Measurements from ENCODE around the gene ZNF319.
"Not testable (repeated sequence)": the region's sequence is repeated elsewhere in the genome, so short reads cannot be mapped to it uniquely, and the experiment has no call there.

The ZNF319 gene

GRCh38 chr16:58020628-58021521, 20.4 kb upstream of the ZNF319 start:
- DNase-seq = peak; percentile 1

GRCh38 chr16:58019866-58020538, 19.5 kb upstream of the ZNF319 start:
- DNase-seq = no peak

DNA sequence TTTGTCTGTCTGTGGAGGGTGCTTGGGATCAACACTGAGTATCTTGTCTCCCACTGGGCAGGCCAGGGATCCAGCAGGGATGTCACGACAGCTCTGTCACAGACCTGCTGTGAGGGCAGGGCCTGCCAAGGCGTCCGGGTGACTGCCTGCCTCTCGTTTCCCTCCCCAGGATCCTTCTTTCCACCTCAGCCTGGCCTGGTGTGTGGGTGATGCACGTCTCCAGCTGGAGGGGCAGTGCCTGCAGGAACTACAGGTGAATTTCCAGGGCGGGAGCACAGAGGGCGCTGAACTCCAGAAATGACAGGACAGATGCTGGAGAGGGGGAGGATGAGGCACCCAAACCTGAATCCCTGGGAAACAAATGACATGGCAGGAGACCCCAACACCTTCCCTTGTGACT, 18.3 kb upstream of the ZNF319 start:
- DNase-seq = no peak

DNA sequence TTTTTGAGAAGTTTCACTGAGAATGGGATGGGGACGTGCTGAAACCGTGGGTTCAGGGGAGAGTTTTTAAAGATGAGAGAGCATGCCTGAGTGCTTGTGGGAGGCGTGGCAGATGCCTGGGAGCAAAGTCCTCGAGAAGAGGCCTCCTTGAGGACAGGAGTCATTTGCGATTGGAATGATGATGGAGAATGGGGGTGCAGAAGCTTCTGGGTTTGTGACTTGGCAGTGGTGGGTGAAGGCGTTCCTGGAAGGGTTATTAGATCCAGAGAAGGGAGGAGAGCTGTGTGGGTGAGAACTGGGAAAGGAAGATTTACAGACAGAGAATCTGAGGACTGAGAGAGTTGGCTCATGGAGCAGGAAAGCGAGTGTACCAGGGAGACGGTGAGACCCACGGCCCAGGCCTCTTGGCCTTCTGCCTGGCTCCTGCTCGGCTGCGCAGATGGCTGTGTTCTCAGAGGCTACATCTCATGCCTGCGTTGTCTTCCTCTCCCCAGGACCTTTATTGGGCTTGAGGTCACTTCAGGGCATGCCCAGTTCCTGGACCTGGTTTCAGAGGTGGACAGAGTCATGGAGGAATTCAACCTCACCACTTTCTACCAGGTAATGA, 16.5 kb upstream of the ZNF319 start:
- DNase-seq = no peak

GRCh38 chr16:58013201-58013956, 12.9 kb upstream of the ZNF319 start:
- DNase-seq = no peak

DNA sequence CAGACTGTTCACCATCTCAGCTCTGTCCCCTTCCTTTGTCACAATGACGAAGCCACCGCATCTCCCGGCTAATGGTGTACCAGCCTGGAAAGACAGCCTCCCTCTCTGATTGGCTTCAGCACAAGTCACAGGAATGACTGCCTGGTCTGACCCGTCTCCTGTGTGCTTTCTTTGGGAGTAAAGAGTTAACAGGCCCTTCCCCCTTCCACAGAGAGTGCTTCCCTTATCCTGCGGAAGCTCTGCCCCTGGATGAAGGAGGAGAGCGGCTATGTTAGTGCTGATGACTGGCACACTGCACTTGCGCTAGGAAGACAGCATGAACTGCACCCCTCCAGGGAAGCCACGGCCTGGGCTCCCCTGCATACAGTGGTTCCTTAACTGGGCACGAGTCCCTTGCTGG, 12.0 kb upstream of the ZNF319 start:
- DNase-seq = no peak

GRCh38 chr16:58011652-58012051, 11.2 kb upstream of the ZNF319 start:
- no peak for DNase-seq

DNA sequence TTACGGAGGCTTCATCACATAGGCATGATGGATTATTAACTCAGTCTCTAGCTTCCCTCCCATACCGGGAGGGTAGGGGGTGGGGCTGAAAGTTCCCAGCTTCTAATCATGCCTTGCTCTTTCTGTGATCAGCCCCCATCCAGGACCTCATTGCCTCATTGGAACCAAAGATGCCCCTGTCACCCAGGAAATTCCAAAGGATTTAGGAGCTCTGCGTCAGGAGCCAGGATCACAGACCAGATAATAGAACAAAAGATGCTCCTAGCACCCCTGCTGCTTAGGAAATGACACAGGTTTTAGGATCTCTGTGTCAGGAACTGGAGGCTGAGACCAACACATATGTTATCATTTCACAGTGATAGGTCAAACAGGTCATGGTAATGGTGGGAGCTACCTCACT, 10.4 kb upstream of the ZNF319 start:
- no peak for DNase-seq

- DNase-seq = no peak
Measured at GRCh38 chr16:58009856-58010416, 9.5 kb upstream of the ZNF319 start.

DNA sequence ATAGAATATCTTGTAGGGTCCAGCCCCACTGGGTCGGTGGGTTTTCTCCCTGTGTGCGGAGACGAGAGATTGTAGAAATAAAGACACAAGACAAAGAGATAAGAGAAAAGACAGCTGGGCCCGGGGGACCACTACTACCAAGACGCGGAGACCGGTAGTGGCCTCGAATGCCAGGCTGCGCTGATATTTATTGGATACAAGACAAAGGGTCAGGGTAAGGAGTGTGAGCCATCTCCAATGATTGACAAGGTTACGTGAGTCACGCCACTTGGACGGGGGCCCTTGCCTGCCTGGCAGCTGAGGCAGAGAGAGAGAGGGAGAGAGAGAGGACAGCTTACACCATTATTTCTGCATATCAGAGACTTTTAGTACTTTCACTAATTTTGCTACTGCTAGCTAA, 4.3 kb upstream of the ZNF319 start:
- DNase-seq = not testable (repeated sequence)

DNA sequence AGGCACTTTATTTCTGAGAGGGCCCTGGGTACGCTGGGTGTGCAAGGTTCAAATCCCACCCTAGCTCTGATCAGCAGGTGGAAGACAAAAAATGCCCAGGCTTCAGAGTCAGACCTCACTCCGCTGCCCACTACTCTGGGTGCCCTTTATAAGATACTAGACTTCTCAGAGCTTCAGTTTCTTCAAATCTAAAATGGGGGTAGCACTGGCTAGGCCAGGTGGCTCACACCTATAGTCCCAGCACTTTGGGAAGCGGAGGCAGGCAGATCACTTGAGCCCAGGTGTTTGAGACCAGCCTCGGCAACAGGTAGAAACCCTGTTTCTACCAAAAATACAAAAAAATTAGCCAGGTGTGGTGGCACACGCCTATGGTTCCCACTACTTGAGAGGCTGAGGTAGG, 2.5 kb upstream of the ZNF319 start:
- no peak for DNase-seq

GRCh38 chr16:58002416-58002800, 1.9 kb upstream of the ZNF319 start:
- DNase-seq = no peak

- DNase-seq = no peak
Measured at GRCh38 chr16:58001781-58002415, 1.4 kb upstream of the ZNF319 start.

- peak; percentile 36 for DNase-seq
Measured at GRCh38 chr16:58000706-58001676, 519 bp upstream of the ZNF319 start, which contains the start of gene USB1. TSS of gene USB1 (plus strand) at chr16:58001407. CDS start at chr16:58001484, 77 bp downstream.

DNA sequence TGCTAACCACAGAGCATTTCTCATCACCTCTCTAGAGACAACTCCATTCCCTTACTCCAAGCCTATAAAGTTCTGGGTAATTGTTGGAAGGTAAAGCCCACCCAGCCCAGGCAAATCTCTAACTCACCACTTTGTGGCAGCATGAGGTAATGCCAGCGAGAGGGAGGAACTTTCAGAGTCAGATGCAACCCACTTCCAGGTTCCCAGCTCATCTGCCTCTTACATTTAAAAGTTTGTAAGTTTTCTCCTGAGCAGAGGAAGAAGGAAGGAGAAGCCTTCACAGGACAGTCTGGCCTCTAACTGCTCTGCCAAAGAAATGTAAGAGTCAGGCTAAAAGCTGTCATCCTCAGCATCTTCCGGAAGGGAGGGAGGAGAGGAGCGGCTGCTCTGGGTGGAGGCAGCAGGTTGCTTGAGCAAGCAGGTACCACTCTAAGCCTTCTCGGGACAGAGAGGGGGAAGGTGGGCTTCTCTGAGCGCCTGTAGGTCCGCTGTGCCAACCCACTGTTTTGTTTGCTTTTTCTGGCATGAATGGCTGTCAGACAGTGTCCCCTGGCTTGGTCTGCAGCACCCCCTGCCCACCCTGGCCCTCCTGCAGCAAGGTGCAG, 1.0 kb downstream of the ZNF319 start:
- DNase-seq = no peak

DNA sequence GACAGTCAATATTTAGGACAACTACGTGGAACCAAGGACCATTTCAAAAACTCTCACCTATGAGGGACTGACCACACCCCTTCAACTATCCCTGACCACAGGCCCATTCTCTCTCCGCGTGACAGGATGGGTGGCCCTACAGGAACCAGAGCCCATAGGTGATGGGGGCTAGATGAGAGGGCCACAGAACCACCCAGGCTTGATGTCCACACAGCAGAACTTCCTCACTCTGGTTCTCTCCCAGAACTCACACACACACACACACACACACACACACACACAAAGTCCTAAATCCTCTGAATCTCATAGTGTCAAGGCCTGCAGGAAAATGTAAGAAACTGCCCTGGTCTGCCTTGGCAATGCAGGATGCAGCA, 1.5 kb downstream of the ZNF319 start:
- no peak for DNase-seq

- DNase-seq = no peak
Measured at GRCh38 chr16:57998486-57998885, 2.0 kb downstream of the ZNF319 start.

DNA sequence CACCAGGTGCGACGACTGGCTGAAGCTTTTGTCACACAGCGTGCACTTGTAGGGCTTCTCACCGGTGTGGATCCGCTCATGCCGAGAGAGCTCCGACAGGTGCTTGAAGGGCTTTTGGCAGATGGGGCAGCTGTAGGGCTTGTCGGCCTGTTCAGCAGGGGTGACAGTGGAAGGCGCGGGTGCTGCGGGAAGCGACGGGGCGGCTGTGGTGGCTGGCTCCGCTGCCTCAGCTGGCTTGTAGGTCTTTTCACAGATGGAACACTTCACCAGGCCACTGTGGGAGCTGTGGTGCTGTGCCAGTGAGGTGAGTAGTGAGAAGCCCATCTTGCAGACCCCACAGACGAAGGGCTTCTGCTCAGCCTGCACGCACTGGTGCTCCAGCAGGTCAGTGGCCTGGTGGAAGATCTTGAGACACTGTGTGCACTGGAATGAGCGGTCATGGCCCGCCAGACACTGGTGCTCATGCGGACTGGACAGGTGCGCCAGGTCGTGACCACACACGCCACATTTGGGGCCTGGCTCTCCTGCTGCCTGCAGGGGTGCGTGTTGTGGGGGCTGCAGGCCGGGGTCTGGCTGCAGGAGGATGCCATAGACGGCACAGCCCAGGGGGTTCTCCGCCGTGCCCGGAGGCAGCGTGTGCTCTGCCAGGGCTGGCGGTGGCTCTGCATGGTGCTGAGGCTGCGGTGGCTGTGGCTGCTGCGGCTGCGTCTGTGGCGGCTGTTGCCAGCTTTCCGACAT, 2.8 kb downstream of the ZNF319 start:
- no peak for DNase-seq

GRCh38 chr16:57997176-57997527, 3.3 kb downstream of the ZNF319 start:
- no peak for DNase-seq

Data from DMS79 treated with DMSO at 0.1 percent for 48 hours (cell line).